A204.1 (cell line): ENCODE data around the gene RAX2.
"Not testable (repeated sequence)": the region's sequence is repeated elsewhere in the genome, so short reads cannot be mapped to it uniquely, and the experiment has no call there.

Source experiments
- FAIRE-seq: peaks from 2 replicates; lab custom pipeline; 2012; peaks lifted over from hg19 to GRCh38; lab: Jason Lieb, UNC

The RAX2 gene

DNA sequence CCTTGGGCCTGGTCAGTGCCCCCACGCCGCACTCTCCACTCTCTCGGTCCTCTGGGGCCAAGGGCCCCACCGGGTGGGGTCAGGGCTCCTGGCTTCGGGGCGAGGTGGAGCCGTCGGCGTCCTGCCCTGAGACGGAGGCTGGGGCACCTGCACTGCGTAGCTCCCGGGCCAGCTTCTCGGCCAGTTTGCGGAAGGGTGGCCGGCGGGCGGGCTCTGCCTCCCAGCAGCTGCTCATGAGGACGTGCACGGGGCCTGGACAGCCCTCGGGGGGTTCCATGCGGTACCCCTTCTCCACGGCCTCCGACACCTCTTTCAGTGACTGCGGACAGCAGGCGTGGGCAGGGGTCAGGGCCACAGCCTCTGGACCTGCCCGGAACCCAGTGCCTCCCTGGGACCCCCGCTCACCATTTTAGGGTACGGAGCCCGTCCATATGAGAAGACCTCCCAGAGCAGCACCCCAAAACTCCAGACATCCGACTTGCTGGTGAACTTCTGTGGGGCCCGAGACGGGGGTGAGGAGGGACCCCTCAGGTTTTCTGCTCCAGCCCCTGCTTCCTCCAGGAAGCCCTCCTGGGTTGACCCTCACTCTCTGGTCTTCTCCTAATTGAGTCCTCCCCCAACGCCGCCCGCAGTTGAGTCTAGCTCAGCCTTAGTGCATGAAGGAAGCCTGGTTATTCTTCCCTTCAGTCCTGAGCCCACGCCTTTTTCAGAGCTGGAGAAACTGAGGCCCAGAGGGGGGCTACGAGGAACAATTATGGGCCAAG, 6.3 kb upstream of the RAX2 start:
- no peak for FAIRE-seq

DNA sequence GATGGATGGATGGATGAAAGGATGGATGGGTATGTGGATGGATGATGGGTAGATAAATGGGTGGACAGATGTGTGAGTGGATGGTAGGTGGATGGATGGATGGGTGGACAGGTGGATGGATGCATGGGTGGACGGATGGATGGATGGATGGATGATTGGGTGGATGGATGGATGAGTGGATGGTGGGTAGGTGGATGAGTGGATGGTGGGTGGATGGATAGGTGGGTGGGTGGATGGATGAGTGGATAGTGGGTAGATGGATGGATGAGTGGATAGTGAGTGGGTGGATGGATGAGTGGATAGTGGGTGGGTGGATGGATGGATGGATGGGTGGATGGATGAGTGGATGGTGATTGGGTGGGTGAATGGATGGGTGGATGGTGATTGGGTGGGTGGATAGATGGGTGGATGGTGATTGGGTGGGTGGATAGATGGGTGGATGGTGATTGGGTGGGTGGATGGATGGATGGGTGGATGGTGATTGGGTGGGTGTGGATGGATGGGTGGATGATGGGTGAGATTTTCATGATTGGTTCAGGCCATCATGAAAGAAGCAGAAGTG, 4.5 kb upstream of the RAX2 start:
- FAIRE-seq: no peak

DNA sequence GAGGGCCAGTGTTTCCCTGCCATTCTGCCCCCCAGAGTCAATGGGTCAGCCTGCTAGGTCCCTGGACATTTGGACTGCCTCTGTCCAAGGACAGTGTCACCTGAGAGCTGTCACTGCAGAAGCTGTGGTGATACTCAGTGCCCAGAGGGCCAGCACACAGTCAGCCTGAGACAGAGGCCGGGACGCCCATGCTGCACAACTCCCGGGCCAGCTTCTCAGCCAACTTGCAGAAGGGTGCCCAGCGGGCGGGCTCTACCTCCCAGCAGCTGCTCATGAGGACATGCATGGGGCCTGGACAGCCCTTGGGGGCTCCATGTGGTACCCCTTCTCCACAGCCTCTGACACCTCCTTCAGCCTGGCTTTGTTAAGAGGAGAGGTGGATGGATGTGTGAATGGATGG, 3.8 kb upstream of the RAX2 start:
- no peak for FAIRE-seq

DNA sequence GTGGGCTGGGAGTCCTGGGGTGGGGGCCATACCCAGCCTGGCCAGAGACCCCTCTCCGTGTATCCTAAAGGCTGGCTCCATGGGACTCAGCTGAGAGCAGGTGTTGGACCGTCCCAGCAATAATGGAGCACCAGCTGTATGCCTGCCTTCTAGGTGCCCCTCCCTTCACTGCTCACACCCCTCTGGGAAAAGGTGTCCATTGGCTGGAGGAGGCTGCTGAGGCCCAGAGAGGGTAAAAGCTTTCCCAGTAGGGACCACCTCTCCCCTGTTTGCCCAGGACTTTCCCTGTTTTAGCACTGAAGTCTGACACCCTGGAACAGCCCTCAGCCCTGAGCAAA, 3.3 kb upstream of the RAX2 start:
- FAIRE-seq: no peak

DNA sequence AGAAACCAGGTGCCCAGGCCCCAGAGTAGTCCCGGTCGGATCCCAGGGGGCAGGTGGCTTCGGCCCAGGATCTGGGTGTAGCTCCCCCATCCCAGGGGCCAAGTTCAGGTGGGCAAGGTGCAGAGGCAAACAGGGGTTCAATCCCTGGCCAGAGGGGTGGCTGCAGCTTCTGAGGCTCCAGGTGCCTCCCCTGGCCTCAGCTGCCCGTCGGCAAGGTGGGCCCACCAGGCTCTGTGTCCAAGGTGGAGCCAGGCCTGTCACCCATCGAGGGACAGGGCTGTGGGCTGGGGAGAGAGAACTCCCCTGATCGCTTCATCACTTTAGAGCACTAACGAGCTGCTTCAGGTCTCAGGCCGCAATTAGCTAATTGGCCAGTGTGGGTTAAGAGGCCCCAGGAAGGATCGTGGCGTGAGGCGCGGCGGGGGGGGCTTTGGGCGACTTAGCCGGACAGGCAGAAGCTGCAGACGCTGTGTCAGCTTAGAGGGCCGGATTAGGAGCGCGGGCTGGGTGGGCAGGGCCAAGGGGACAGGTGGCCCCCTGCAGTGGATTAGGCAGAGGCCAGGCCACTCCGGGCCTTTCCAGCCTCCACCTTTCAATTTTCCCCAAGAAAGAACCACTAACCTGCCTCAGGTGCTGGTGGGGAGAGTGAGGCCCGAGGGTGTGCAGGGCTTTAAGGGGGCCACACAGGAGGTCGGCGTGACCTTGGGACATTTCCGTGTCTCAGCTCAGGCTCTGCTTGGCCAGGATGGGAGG, 2.8 kb upstream of the RAX2 start:
- FAIRE-seq: no peak

DNA sequence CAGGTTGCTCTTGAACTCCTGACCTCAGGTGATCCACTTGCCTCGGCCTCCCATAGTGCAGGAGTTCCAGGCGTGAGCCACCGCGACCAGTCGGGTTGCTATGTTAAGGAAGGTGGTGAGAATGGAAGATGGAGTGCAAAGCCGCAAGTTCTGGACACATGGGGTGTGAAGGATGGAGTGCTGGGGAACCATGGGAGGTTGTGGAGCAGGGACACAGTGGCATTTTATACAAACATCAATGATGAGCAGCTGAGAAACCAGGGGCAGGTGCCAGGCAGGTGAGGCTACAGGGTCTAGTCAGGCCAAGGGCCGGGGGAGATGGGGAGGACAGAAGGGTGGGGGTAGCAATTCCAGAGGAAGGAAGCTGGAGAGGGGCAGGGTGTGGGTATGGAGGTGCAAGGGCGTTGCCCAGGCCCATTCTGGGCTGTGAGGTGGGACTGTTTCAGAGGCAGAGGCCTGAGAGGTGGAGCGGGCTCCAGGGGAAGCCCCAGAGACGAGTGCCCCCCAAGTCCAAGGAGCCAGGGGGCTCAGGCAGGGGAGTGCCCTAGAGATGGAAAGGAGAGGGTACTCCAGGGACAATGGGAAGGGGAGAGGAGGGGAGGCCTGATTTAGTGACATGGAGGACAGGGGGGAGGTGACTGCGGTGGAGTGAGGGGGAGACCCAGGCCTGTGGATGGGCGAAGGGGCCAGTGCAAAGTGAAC, 1.9 kb upstream of the RAX2 start:
- no peak for FAIRE-seq

DNA sequence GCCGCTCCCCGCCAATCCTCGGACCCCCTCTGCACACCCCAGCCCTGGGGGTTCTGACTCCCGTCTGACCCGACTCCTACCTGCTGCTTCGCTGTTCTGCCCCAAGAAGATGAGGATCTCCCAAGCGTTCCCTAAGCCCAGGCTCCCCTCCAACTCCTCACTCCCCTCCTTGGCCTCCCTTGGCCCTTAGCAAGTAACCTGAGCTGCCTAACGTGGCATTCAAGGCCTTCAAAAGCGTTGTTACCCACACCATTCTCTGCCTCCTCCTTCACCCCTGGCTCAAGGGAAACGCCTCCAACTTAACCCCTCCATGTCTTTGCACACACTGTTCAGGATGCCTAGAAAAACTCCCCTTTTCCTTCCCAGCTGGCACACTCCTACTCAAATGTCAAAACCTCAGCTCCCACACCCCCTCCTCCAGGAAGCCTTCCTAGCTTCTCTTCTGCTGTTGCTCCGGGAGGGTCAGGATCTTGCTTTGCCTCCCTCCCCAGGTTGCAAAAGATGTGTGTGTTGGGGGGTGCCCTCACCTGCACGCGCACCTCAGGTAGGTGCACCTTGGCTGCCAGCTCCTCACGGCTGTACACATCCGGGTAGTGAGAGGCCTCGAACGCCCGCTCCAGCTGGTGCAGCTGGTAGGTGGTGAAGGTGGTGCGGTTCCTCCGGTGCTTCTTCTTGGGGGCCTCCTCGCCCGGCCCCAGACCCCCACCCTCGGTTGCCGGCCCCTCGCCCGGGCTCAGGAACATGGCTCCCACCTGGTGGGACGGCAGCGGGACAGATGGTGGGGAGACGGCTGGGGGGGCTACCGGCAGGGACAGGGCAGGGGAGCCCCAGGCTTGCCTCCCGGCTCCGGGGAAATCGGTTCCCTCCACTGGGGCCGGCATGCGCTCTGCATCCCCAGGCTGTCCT, 775 bp downstream of the RAX2 start:
- no peak for FAIRE-seq

DNA sequence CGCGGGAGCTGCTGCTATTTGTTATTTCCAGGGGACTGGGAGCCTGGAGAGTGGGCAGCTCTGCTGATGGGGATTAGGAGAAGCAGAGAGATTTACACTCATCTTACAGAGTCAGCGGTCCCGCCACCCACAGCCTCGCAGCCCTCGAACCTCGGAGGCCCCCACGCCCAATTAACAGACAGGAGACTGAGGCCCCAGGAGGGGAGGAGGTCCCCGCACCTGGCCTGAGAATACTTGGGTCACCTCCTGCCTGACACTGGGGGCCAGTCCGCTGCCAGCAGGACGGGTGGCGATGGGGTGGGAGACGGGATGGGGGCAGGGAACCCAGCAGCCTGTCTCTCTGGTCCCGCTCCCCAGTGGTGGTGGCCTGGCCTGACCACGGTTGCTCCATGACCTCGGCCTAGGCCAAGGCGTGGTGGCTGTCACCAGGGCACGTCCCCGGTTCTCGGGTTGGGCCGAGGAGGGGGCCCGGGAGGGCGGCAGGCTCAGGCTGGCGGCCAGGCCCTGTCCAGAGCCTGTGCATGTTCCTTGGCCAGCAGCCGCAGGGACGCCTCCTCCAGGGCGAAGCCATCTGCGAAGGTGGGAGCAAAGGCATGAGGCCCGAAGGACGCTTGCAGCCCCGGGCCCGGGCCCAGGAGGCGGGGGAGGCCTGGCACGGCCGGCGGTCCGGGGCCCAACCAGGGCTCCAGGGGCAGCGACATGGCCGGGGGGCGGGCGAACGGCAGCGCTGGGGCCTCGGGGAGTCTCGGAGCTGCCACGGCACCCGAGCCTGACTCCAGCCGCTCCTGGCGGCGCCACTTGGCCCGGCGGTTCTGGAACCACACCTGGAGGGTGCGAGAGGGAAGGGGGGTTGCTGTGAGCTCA, 1.7 kb downstream of the RAX2 start:
- no peak for FAIRE-seq

DNA sequence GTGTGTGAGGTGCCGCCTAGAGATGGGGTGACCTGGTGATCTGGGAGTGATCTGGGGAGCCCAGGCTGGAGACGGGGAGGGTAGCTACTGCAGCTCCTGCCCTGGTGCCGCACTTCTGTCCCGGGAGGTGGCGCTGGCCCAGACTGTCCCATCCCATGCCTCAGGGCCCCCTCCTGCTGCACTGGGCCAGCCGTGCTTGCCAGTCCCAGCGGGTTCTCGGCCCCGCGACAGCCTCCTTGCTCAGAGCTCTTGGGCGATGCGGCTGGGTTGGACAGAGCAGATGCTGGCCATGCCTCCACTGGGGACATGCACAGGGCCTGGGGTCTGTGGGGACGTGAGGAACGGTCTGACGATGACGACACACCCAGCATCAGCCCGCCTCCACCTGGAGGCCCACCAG, 2.5 kb downstream of the RAX2 start:
- FAIRE-seq: no peak

DNA sequence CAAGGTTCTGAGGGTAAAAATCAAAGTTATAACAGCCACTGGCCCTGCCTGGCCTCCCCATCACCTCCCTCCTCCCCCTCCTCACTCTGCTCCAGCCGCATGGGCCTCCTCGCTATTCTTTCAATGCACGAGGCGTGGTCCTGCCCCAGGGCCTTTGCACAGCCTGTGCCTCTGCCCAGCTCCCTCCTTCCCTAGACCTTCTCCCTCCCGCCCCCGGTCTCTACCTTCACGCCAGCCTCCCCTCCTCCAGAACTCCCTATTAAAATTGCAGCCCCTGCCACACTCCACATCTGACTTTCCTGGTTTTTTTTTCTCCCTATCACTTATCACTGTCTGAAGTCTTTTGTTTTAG, 3.3 kb downstream of the RAX2 start:
- no peak for FAIRE-seq

DNA sequence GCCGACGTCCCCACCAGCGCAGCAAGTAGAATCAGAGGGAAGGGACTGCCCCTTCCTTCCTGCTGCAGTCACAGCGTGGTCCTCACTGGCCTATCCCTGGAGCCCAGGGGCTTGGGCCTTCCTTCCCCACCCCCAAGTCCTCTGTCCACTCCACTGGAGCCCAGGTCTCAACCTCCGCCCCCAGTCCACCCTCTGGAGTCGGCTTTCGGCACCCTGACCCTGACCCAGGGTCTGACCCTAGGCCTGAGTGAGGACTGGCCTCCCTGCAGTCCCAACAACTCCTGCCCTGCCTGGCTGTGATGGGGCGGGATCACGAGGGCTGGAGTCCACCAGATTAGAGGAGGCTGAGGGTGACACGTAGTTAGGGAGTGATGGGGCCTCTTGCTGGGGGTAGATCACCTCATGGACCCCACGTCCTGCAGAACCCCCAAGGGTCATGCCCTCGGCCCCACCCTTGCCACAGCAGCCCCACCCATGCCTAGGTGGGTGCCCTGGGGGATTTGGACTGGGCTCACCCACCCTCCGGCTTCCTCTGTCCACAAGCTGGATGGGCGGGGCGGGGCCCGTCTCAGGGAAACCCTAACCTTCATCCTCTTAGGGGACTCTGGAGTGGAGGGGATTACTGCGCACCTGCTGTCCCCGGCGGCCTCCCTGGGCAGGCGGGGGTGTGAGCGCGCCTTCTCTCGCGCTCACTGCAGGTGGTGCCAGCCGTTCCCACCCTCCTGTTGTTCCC, 3.8 kb downstream of the RAX2 start:
- no peak for FAIRE-seq

DNA sequence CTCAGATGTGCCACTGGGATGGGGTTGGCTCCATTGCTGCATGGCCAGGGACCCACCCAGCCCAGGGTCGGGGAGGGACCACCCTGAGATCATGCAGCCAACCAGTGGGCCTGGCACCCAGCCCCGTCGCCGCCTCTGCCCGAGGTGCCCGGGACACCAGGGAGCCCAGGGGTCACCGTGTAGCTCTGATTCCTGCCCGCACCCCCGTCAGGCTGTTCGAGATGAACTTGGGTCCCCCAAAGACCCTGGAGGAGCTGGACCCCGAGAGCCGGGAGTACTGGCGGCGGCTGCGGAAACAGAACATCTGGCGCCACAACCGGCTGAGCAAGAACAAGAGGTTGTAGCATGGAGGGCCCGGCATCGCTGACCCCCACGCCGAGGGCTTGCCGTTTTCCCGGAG, 5.0 kb downstream of the RAX2 start:
- no peak for FAIRE-seq

DNA sequence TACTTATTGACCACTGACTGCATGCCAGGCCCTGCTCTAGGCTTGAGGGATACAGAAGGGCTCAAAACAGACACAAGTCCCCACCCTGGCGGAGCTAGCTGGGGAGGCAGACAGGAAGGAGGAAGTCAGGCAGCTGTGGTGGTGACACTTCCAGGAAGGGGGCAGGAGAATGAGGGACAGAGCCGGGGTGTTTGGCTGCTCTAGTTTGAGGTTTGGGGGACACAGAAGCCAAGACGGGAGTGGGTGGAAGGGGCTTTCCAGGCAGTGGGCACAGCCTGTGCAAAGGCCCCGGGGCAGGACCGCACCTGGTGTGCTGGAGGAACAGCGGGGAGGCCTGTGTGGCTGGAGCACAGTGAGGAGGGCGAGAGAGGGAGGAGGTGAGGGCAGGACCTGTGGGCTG, 5.5 kb downstream of the RAX2 start:
- no peak for FAIRE-seq

DNA sequence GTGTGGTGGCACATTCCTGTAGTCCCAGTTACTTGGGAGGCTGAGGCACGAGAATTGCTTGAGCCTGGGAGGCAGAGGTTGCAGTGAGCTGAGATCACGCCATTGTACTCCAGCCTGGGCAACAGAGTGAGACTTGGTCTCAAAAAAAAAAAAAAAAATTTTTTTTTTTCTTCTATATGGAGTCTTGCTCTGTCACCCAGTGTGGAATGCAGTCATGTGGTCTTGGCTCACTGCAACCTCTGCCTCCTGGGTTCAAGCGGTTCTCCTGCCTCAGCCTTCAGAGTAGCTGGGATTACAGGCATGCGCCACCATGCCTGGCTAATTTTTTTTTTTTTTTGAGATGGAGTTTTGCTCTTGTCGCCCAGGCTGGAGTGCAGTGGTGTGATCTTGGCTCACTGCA, 6.3 kb downstream of the RAX2 start:
- FAIRE-seq: not testable (repeated sequence)

DNA sequence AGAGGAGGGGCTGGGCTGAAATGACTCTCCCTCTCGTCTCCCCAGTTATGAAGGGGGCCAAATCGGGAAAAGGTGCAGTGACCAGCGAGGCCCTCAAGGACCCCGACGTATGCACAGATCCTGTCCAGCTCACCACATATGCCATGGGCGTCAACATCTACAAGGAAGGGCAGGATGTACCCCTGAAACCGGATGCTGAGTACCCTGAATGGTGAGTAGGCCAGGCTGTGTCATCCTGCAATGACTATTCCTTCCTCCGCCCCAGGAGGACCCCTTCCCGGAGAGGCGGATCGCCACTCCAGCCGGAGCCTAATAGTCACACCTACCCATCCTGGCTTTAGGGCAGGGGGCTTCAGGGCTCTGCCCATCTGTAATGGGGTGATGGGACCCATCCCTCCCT, 6.9 kb downstream of the RAX2 start:
- no peak for FAIRE-seq

DNA sequence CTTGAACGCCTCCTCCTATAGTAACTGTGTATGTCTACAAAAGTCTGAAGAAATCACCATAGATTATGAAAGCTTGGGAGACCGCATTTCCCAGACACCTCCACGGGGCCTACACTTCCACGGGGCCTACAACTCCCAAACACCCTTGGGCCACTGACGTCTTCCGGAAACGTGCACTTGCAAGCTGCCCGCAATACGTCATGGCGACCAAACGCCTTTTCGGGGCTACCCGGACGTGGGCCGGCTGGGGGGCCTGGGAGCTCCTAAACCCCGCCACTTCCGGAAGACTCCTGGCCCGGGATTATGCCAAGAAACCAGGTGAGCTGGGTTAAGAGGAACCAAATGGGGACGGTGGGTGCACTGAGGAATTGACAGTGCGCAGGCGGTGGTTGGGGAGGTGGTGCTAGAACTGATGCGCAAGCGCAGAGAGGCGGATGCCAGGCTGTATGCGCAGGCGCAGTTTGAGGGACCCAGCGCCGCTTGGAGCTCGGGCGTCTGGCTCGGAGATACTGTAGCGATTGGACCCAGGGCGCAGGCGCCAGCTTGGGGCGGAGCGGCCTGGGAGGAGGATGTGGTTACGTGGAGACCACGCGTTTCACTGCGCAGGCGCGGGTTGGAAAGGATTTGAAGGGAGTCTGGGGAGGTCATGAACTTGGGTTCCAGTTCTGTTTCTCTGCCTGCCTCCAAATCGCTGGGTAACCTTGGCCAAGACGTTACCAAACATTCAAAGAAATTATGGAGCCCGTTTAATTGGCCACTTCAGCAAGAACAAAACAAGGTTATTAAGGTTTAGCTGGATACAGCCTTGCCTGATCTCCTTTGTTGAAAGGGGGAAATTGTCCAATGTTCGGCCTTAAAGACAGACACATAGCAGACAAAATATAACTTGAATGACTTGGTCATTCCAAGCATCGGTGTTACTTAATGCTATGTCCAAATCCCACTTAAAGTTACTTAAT, 9.2 kb downstream of the RAX2 start, which contains the start of gene MRPL54:
MRPL54 (plus strand) TSS at position 182 of the 959 bp plus-strand sequence; CDS start at position 201, 19 bp downstream.
- peak; percentile 94 for FAIRE-seq

DNA sequence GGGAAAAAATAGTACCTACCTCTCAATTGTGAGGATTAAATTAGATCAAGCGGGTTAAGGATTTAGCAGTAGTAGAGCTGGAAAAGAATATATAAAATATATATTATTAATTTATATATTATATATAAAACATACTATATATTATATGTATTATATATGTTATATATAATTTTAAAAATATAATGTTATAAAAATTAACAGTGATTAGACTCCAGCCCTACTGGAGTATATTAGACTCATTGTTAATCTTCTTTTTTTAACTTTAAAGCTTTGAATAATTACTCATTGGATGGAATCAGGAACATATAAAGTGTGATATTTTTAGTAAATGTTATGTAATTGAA, 9.9 kb downstream of the RAX2 start:
- no peak for FAIRE-seq

DNA sequence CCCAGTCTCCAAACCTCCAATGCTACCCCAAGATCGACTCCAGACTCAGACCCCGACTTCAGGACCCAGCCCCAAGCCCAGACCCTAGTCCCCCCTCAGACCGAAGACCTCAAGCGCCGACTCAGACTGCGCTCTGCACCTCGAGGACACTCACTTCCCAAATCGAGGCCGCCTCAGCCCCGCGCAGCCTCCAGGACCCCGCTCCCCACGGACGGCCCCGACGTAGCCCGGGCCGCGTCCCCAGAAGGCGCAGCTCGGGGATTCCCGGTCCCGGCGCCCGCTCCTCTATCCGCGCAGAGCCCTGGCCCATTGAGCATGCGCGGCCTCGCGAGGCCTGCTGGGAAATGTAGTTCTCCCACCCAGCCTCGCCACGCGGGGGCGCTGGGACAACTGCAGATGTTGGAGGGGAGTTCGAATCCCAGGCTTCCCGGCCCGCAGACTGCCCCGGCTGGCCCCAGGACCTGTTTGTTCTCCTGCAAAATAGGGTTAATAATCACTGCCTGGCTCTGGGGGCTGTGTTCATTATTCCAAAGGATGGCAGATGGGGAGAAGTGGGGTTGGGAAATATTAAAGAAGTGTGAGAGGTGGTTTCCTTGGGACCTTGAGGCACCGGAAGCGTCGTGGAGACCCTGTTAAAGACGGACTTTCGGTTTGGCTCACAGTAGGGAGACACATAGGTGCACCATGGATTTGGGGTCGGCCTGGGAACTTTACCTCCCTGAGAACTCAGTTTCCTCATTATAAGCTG, 10.5 kb downstream of the RAX2 start, which contains the start of gene APBA3:
APBA3 (minus strand) TSS at position 311 of the 748 bp plus-strand sequence. CDS start 1,428 bp downstream, outside the sequence.
- no peak for FAIRE-seq
